ENCODE data around the gene ADGRV1.
A peak's percentile ranks its signal among the peaks of the same experiment; 100 is the strongest.
"Not testable (repeated sequence)": the region's sequence is repeated elsewhere in the genome, so short reads cannot be mapped to it uniquely, and the experiment has no call there.

ADGRV1 gene

GRCh38 chr5:90553711-90554110, 4.9 kb upstream of the ADGRV1 start:
- DNase-seq: no peak

DNA sequence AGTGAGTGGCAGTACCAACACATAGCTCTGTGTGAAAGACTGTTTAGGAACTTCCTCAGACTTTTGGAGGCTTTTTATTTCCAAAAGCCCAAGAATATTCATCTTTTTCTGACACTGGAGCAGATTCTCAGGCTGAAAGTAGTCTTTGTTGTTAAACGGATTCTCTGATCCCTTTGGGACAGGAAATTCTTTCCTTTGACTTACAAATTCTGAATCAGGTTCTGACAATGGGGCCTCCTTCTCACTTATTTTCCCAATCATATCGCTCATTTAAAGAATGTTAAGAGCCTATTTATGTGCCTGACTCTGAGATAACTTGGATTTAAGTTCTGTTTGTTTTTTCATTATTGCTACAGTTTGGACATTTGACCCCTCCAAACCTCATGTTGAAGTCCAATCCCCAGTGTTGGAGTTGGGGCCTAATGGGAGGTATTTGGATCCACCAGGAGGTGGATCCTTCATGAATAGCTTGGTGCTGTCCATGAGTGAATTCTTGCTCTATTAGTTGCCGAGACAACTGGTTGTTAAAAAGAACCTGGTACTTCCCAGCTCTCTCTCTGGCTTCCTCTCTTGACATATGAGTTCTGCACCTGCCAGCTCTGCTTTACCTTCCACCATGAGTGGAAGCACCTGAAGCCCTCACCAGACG, 4.1 kb upstream of the ADGRV1 start:
- no peak for DNase-seq

- no peak for DNase-seq
Measured at GRCh38 chr5:90555666-90556065, 2.9 kb upstream of the ADGRV1 start.

DNA sequence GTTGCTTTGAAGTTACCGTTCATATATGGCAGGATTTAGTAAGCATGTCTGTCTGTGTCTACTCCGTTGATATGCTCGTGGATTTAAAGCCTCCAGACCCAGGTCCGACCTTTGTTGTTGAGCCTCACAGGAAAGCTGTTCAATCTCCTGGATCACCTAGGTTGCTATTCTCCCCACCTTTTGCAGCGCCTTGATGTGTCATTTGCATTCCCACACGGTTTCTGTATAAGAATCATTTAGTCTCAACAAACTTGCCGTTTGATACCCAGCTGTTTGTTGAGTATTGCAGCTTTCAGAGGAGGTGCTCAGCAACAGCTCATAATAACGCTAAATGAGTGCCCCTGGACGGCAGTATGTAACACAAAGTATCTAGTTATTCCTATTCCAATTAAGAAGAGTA, 1.2 kb upstream of the ADGRV1 start:
- no peak for DNase-seq

DNA sequence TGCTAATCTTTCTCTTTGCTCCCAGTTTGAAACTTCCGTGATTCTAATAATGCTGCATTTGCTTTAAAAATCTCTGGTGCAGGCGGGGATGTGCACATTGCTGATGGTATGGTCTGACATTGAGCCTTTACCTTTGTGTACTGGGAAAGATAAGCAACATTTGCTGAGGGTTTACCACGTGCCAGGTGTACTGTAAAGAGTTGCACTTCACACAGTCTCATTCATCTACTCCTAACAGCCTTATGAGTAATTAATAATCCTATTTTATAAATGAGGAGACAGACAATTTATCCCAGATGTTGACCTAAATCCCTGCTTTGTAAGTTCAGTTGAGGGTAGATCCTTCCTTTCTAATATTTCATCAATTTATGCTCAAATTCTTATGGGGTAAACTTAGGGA, 726 bp upstream of the ADGRV1 start:
- DNase-seq: no peak

- DNase-seq: peak; percentile 38
Measured at GRCh38 chr5:90560771-90561170, 2.2 kb downstream of the ADGRV1 start.

DNA sequence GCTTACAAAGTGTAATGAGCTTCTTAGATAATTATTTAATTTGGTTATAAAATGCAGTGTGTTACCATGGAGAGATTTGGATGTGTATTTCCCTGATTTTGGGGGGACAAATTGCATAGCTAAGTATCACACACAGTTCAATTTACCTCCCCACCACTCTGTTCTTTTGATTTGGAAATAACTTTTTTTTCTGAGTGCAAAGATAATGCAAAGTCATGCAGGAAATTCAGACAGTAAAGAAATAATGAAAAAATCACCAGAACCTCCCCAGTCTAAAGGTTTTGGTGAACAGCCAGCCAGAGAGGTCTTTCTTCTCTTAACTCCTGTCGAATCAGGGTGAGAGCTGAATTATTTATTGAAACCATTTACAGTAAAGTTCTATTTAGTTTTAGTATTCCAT, 3.2 kb downstream of the ADGRV1 start:
- DNase-seq: no peak

- no peak for DNase-seq
Measured at GRCh38 chr5:90562341-90562740, 3.7 kb downstream of the ADGRV1 start.

GRCh38 chr5:90563108-90563507, 4.5 kb downstream of the ADGRV1 start:
- DNase-seq: no peak

DNA sequence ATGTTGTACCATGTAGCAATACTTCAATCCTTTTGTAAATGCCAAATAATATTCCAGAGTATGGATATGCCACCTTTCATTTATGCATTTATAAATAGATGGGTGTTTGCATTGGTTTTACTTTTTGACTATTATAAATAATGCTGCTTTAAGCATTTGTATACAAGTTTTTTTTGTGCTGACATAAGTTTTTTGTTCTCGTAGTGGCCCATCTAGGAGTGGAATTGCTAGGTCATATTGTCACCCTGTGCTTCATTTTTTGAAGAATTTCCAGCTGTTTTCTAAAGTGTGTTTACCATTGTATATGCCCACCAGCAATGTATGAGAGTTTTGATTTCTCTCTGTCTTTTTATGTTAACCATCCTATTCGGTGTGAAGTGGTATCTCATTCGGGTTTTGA, 6.9 kb downstream of the ADGRV1 start:
- DNase-seq: no peak

DNA sequence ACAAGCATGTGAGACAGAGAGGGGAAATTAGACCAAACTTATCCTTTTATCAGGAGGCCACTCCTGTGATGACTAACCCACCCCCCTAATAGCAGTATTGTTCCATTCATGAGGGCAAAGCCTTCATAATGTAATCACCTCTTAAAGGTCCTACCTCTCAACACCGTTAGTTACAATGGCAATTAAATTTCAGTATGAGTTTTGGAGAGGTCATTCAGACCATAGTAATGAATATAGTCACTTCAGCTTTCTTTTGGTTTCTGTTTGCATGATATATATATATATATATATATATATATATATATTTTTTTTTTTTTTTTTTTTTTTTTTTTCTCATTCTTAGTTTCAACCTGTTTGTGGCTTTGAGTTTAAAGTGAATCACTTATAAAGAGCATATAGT, 10.5 kb downstream of the ADGRV1 start:
- no peak for DNase-seq

DNA sequence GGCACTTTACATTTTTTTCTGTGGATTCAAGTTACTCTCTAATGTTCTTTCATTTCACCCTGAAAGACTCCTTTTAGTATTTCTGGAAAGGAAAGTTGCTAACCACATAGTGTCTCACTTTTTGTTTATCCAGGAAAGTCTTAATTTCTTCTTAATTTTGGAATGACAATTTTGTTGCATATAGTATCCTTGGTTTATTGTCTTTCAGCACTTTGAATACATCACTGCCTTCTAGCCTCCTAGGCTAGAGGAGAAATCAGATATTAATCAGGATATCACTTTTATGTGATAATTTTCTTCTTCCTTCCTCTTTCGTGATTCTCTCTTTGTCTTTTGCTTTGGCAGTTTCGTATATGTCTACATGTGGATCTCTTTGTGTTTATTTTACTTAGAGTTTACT, 11.4 kb downstream of the ADGRV1 start:
- no peak for DNase-seq

DNA sequence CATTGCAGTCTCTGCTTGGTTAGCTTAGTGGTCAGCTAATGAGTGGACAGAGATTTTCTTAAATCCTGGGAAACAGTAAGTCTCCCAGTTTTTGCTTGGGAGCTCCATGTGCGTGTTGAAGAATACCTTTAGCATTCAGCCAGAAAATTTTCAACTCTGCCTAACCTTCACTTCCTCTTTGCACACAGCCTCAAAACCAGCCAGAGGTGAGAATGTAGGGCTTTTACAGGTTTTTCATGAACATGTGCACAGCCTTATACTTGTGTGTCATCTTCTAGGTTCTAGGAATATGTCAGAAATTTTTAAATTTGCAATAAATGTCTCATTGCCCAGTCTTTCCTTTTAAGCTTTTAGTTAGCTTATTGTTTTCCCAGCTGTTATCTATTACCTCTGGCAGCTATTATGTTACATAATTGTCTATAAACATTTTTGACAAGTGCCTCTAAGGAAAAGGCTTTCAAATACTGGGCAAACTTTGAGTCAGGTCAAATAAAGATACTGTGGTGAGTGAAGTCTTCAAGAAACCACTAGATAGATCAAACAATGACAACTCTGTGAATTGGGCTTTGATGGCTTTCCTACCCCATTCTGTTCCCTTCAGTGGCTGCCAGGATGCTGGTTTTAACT, 12.7 kb downstream of the ADGRV1 start:
- no peak for DNase-seq

GRCh38 chr5:90575712-90576111, 17.1 kb downstream of the ADGRV1 start:
- DNase-seq: no peak

DNA sequence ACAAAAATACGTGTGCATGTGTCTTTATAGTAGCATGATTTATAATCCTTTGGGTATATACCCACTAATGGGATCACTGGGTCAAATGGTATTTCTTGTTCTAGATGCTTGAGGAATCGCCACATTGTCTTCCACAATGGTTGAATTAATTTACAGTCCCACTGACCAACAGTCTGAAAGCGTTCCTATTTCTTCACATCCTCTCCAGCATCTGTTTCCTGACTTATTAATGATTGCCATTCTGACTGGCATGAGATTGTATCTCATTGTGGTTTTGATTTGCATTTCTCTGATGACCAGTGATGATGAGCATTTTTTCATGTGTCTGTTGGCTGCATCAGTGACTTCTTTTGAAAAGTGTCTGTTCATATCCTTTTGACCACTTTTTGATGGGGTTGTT, 18.0 kb downstream of the ADGRV1 start:
- DNase-seq: not testable (repeated sequence)

DNA sequence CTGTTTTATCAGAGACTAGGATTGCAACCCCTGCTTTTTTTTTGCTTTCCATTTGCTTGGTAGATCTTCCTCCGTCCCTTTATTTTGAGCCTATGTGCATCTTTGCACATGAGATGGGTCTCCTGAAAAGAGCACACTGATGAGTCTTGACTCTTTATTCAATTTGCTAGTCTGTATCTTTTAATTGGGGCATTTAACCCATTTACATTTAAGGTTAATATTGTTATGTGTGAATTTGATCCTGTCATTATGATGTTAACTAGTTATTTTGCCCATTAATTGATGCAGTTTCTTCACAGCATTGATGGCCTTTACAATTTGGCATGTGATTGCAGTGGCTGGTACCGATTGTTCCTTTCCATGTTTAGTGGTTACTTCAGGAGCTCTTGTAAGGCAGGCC, 21.3 kb downstream of the ADGRV1 start:
- DNase-seq: not testable (repeated sequence)

DNA sequence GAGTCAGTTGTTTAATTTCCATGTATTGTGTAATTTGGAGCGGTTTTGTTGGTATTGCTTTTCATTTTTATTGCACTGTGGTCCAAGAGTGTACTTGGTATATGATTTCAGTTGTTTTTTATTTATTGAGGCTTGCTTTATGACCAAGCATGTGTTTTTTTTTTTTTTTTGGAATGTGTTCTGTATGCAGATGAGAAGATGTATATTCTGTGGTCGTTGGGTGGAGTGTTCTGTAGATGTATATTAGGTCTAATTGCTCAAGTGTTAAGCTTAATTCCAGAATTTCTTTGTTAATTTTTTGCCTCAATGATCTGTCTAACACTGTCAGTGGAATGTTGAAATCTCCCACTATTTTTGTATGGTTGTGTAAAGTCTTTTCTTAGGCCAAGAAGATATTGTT, 23.4 kb downstream of the ADGRV1 start:
- no peak for DNase-seq

GRCh38 chr5:90585337-90585986, 26.9 kb downstream of the ADGRV1 start:
- DNase-seq: no peak

DNA sequence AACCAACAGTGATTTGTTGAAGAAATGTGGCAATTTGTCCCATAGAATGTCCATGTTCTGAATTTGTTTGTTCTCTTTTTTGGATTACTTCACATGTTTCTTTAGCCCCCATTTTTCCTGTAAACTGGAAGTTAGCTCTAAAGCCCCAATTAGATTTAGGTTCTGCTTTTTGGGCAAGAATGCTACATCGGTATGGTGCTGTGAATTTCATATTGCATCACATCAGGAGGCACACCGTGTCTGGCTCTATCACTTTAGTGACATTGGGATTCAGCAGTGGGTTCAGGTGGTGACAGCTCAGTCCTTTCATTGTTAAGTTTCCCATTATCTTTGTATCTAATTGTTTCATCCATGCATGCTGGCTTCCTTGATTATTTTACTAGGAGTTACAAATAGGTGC, 27.9 kb downstream of the ADGRV1 start:
- no peak for DNase-seq

- no peak for DNase-seq
Measured at GRCh38 chr5:90590170-90590569, 31.6 kb downstream of the ADGRV1 start.

DNA sequence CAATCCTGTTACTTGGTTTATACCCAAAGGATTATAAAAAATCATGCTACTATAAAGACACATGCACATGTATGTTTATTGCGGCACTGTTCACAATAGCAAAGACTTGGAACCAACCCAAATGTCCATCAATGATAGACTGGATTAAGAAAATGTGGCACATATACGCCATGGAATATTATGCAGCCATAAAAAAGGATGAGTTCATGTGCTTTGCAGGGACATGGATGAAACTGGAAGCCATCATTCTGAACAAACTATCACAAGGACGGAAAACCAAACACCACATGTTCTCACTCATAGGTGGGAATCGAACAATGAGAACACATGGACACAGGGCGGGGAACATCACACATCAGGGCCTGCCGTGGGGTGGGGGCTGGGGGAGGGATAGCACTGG, 34.5 kb downstream of the ADGRV1 start:
- not testable (repeated sequence) for DNase-seq

- DNase-seq: not testable (repeated sequence)
Measured at GRCh38 chr5:90595766-90596165, 37.2 kb downstream of the ADGRV1 start.

DNA sequence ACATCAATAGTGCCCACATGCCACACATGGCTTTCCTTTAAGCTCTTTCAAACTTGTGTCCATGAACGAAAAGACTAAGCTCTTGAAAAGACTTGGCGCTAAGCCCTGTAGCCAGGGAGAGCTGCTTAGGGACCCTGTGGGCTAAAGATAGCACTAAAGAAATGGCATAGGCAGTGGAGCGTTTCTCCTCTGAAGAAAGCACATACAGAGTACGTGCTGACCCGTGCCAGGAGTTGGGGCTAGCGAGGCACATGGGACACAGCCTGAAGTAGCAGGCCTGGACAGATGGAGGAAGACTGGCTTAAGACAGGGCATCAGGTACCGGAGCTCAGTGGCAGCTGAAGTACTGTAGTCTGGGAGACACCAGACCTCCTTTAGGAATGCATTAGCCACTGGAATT, 39.7 kb downstream of the ADGRV1 start:
- DNase-seq: no peak

DNA sequence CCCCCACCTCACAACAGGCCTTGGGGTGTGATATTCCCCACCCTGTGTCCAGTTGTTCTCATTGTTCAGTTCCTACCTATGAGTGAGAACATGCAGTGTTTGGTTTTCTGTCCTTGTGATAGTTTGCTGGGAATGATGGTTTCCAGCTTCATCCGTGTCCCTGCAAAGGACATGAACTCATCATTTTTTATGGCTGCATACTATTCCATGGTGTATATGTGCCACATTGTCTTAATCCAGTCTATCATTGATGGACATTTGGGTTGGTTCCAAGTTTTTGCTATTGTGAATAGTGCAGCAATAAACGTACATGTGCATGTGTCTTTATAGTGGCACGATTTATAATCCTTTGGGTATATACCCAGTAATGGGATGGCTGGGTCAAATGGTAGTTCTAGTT, 41.7 kb downstream of the ADGRV1 start:
- not testable (repeated sequence) for DNase-seq
